Measurements from ENCODE around the gene IGF2R. TPM values are rescaled to one million over a fixed set of nuclear protein-coding genes. Genes with fewer than 3 reads are reported as not detected.

The IGF2R gene
- total RNA-seq, 4 donors from 2014 or later, result 48.8 to 106 (median 92.3) TPM

GRCh38 chr6:160073272-160073671 lies 104.4 kb downstream of the IGF2R start:
- Histone ChIP-seq H3K4me1 (no peaks in the 10 kb centered on the region), H3K27me3 (no peaks in the 10 kb centered on the region), H3K9me3 (no peaks in the 10 kb centered on the region), H3K4me3 (no peak overlapping the region), H3K27ac (no peak overlapping the region), H3K36me3 (peaks cover 0 to 57% (median 17%) of the 10 kb centered on the region in 4 donors)
- in situ Hi-C loops (cut with MboI; ENCODE audit: low pct_ligation_motif_present in 1 of 4, low pct_unique_long_range_greater_than_20kb in 1 of 4, low sequenced_read_pairs in 3 of 4) (loop anchor here in 1 of 4 donors (25.0 kb wide), 1 partner anchor 386 kb away; the partner anchor contains the start of gene SOD2), intact Hi-C loops (cut with DNase I; ENCODE audit: low total_unique reads) (no loop called here)
- WGBS, 2 donors (ENCODE audit: low coverage in 1 of 2), result 99% methylated on average over 9 of the region's 9 CpGs; no CpG with 5 or more reads in 1 of the 2 donors
- DNase-seq, result no peak
- no peak for TF ChIP-seq CTCF (IDR thresholded peaks at IDR 0.05)
- TF ChIP-seq EP300 (IDR thresholded peaks at IDR 0.05; ENCODE audit: low read depth), result no peak
- TF ChIP-seq POLR2AphosphoS5 (IDR thresholded peaks at IDR 0.05), result no peak
- no peak for TF ChIP-seq POLR2A (IDR thresholded peaks at IDR 0.05)

- H3K4me3 ChIP-seq, result no peak overlapping the region
- no peaks in the 10 kb centered on the region for H3K27me3 ChIP-seq
- no peak overlapping the region for H3K27ac ChIP-seq
- TF ChIP-seq EP300 (IDR thresholded peaks at IDR 0.05; ENCODE audit: low read depth) (no peak), POLR2AphosphoS5 (IDR thresholded peaks at IDR 0.05) (no peak), POLR2A (IDR thresholded peaks at IDR 0.05) (no peak), CTCF (IDR thresholded peaks at IDR 0.05) (no peak)
- H3K36me3 ChIP-seq, result peaks cover 0 to 60% (median 19%) of the 10 kb centered on the region in 4 donors
- H3K9me3 ChIP-seq, result no peaks in the 10 kb centered on the region
- WGBS, 2 donors (ENCODE audit: low coverage in 1 of 2), result 96 to 100% methylated on average over 1 to 5 of the region's 5 CpGs
- DNase-seq, result no peak
- in situ Hi-C loops (cut with MboI; ENCODE audit: low pct_ligation_motif_present in 1 of 4, low pct_unique_long_range_greater_than_20kb in 1 of 4, low sequenced_read_pairs in 3 of 4), result no loop called here
- no peaks in the 10 kb centered on the region for H3K4me1 ChIP-seq
- intact Hi-C loops (cut with DNase I; ENCODE audit: low total_unique reads), result no loop called here
These were observed 107.1 kb downstream of the IGF2R start for GRCh38 chr6:160076009-160076408.

GRCh38 chr6:160077024-160077423 lies 108.1 kb downstream of the IGF2R start:
- Histone ChIP-seq H3K4me3 (no peak overlapping the region), H3K9me3 (no peaks in the 10 kb centered on the region), H3K36me3 (peaks cover 0 to 63% (median 18%) of the 10 kb centered on the region in 4 donors), H3K27ac (no peak overlapping the region), H3K27me3 (no peaks in the 10 kb centered on the region), H3K4me1 (no peaks in the 10 kb centered on the region)
- TF ChIP-seq EP300 (IDR thresholded peaks at IDR 0.05; ENCODE audit: low read depth), result no peak
- TF ChIP-seq POLR2A (IDR thresholded peaks at IDR 0.05), result no peak
- no peak for TF ChIP-seq POLR2AphosphoS5 (IDR thresholded peaks at IDR 0.05)
- TF ChIP-seq CTCF (IDR thresholded peaks at IDR 0.05), result no peak
- in situ Hi-C loops (cut with MboI; ENCODE audit: low pct_ligation_motif_present in 1 of 4, low pct_unique_long_range_greater_than_20kb in 1 of 4, low sequenced_read_pairs in 3 of 4), result no loop called here
- 89% methylated on average over 5 of the region's 5 CpGs; no CpG with 5 or more reads in 1 of the 2 donors for WGBS, 2 donors (ENCODE audit: low coverage in 1 of 2)
- intact Hi-C loops (cut with DNase I; ENCODE audit: low total_unique reads), result no loop called here
- DNase-seq, result no peak

GRCh38 chr6:160077526-160077925 lies 108.6 kb downstream of the IGF2R start:
- peaks cover 0 to 63% (median 16%) of the 10 kb centered on the region in 4 donors for H3K36me3 ChIP-seq
- no peaks in the 10 kb centered on the region for H3K9me3 ChIP-seq
- intact Hi-C loops (cut with DNase I; ENCODE audit: low total_unique reads) (no loop called here), in situ Hi-C loops (cut with MboI; ENCODE audit: low pct_ligation_motif_present in 1 of 4, low pct_unique_long_range_greater_than_20kb in 1 of 4, low sequenced_read_pairs in 3 of 4) (no loop called here)
- no peak for DNase-seq
- no peak overlapping the region for H3K27ac ChIP-seq
- H3K4me3 ChIP-seq, result no peak overlapping the region
- WGBS, 2 donors (ENCODE audit: low coverage in 1 of 2), result 76 to 85% methylated on average over 2 of the region's 2 CpGs
- no peak for TF ChIP-seq EP300 (IDR thresholded peaks at IDR 0.05; ENCODE audit: low read depth)
- no peak for TF ChIP-seq CTCF (IDR thresholded peaks at IDR 0.05)
- TF ChIP-seq POLR2A (IDR thresholded peaks at IDR 0.05), result no peak
- TF ChIP-seq POLR2AphosphoS5 (IDR thresholded peaks at IDR 0.05), result no peak
- no peaks in the 10 kb centered on the region for H3K27me3 ChIP-seq
- H3K4me1 ChIP-seq, result no peaks in the 10 kb centered on the region
